SK-N-SH (cell line): ENCODE data around the gene LEFTY1. TPM values are rescaled to one million over a fixed set of nuclear protein-coding genes. Genes with fewer than 3 reads are reported as not detected.

Experiments used
- CTCF ChIA-PET: fragments of 300-600, 350-600 bp; formaldehyde crosslinking; extraction: SDS; loops from one replicate; lab custom pipeline; 2021; lab: Yijun Ruan, JAX
- POLR2A ChIA-PET: fragments of 350-600 bp; sonication (Branson Sonifier 250); formaldehyde crosslinking; extraction: SDS; loops from one replicate; lab custom pipeline; 2020; ENCODE audit warnings: antibody characterized with exemption, inconsistent platforms; lab: Yijun Ruan, JAX
- DNase-seq: peaks from one replicate; pipeline ENCODE4 v3.0.0; 2012
- H2AFZ ChIP-seq: fragments of 200-600 bp; sonication (generic); 2 replicates; pipeline ENCODE4 v1.8.1; 2016; ENCODE audit warnings: antibody characterized with exemption, mild to moderate bottlenecking, low read depth
- H3F3A ChIP-seq: fragments of 200-600 bp; sonication (generic); replicated peaks from 2 replicates; pipeline ENCODE3; 2016; ENCODE audit warnings: antibody characterized with exemption, mild to moderate bottlenecking; ENCODE audit not compliant: insufficient read depth
- H3K27ac ChIP-seq, 2 experiments: fragments of 200-500 bp in 1 of 2; fragments of 200-600 bp in 1 of 2; sonication (Bioruptor generic) in 1 of 2; sonication (generic), shearing (Covaris generic) in 1 of 2; 2 replicates each; pipeline versions ENCODE4 v1.5.1 to v1.6.1; 2014 to 2016; ENCODE audit warnings: low read depth in 2 of 2, inconsistent platforms in 1 of 2, low read length in 1 of 2, mild to moderate bottlenecking in 1 of 2, mixed read lengths in 1 of 2
- H3K27me3 ChIP-seq: fragments of 200-600 bp; sonication (generic), shearing (Covaris generic); 2 replicates; pipeline ENCODE4 v1.6.1; 2016; ENCODE audit warnings: mixed run types; ENCODE audit not compliant: insufficient read depth
- H3K36me3 ChIP-seq, 2 experiments: fragments of 200-500 bp in 1 of 2; fragments of 200-600 bp in 1 of 2; sonication (Bioruptor generic) in 1 of 2; sonication (generic) in 1 of 2; replicated peaks in 1 of 2; 2 replicates each; pipeline versions ENCODE3 to v1.5.1; 2014 to 2016; ENCODE audit warnings: low read length in 1 of 2, mild to moderate bottlenecking in 1 of 2; ENCODE audit not compliant: insufficient read depth in 2 of 2, control insufficient read depth in 1 of 2
- H3K4me1 ChIP-seq, 2 experiments: fragments of 200-500 bp in 1 of 2; fragments of 200-600 bp in 1 of 2; sonication (Bioruptor generic) in 1 of 2; sonication (generic), shearing (Covaris generic) in 1 of 2; 2 replicates each; pipeline versions ENCODE4 v1.5.1 to v1.6.1; 2014 to 2016; ENCODE audit warnings: low read depth in 1 of 2, low read length in 1 of 2, mixed run types in 1 of 2; ENCODE audit not compliant: insufficient read depth in 2 of 2, control insufficient read depth in 1 of 2
- H3K4me2 ChIP-seq: fragments of 200-600 bp; sonication (generic), shearing (Covaris generic); 2 replicates; pipeline ENCODE4 v1.6.1; 2017; ENCODE audit warnings: mixed run types
- H3K4me3 ChIP-seq, 2 experiments: fragments of 200-500 bp in 1 of 2; fragments of 200-600 bp in 1 of 2; sonication (Bioruptor generic) in 1 of 2; sonication (generic), shearing (Covaris generic) in 1 of 2; 2 replicates each; pipeline versions ENCODE4 v1.5.1 to v1.8.1; 2014 to 2016; ENCODE audit warnings: low read depth in 2 of 2, inconsistent platforms in 1 of 2, low read length in 1 of 2, mild to moderate bottlenecking in 1 of 2, mixed read lengths in 1 of 2, moderate library complexity in 1 of 2
- H3K79me2 ChIP-seq: fragments of 200-600 bp; sonication (generic); 2 replicates; pipeline ENCODE4 v1.8.1; 2017; ENCODE audit warnings: mild to moderate bottlenecking; ENCODE audit not compliant: insufficient read depth
- H3K9ac ChIP-seq: fragments of 200-600 bp; sonication (generic); 2 replicates; pipeline ENCODE4 v1.6.1; 2017; ENCODE audit warnings: mixed run types
- H3K9me2 ChIP-seq: fragments of 200-600 bp; sonication (generic); 2 replicates; pipeline ENCODE4 v1.6.1; 2017; ENCODE audit warnings: mixed run types
- H3K9me3 ChIP-seq: fragments of 200-600 bp; sonication (generic); 2 replicates; pipeline ENCODE4 v1.6.1; 2017; ENCODE audit warnings: mixed run types, mild to moderate bottlenecking, moderate library complexity
- H4K20me1 ChIP-seq: fragments of 200-600 bp; sonication (generic); 2 replicates; pipeline ENCODE4 v1.6.1; 2017; ENCODE audit warnings: mild to moderate bottlenecking, mixed run types; ENCODE audit not compliant: insufficient read depth
- CHD2 ChIP-seq: fragments of 150-350 bp; IDR thresholded peaks from 2 replicates; pipeline ENCODE4 v1.6.1; 2018; ENCODE audit warnings: low read length; ENCODE audit not compliant: partially characterized antibody
- FOSL2 ChIP-seq: IDR thresholded peaks from 2 replicates; pipeline ENCODE4 v1.4.0; 2012; ENCODE audit warnings: low read depth, mild to moderate bottlenecking, moderate library complexity, borderline replicate concordance
- MEF2A ChIP-seq: IDR thresholded peaks from 2 replicates; pipeline ENCODE4 v1.4.0; 2012; ENCODE audit warnings: low read depth, borderline replicate concordance
- TEAD4 ChIP-seq: IDR thresholded peaks from 2 replicates; pipeline ENCODE4 v1.4.0; 2012; ENCODE audit warnings: mild to moderate bottlenecking, borderline replicate concordance; ENCODE audit not compliant: insufficient read depth
- WGBS: methylation state at CpG from one replicate; pipeline ENCODE4 v1.1.6; 2017; ENCODE audit warnings: low lambda C conversion rate; 5-methylcytosine and 5-hydroxymethylcytosine counted together
- polyA plus RNA-seq, 3 experiments: library from polyadenylated mRNA; depleted of rRNA; stranded (reverse); fragments of >200 nt; gene quantifications; 2 replicates each; pipeline ENCODE4 v1.2.3, GENCODE V29; 2012
- TF ChIP-seq, protein P1 (sequence below): IDR thresholded peaks from 2 replicates; pipeline ENCODE4 v1.4.0; 2012; ENCODE audit warnings: low read depth
- TF ChIP-seq, protein P2 (sequence below): IDR thresholded peaks from 2 replicates; pipeline ENCODE4; 2012
- TF ChIP-seq, protein P3 (sequence below): fragments of 150-350 bp; IDR thresholded peaks from 2 replicates; pipeline ENCODE4 v1.6.1; 2017; ENCODE audit warnings: antibody characterized with exemption, low read length, low read depth, borderline replicate concordance
- TF ChIP-seq, protein P4 (sequence below): IDR thresholded peaks from 2 replicates; pipeline ENCODE4 v1.4.0; 2012; ENCODE audit warnings: low read depth, borderline replicate concordance
- TF ChIP-seq, protein P5 (sequence below): IDR thresholded peaks from 2 replicates; pipeline ENCODE4 v1.4.0; 2012; ENCODE audit warnings: low read depth, borderline replicate concordance

LEFTY1 gene
- polyA plus RNA-seq, 1 of the 3 experiments (the other 2 are of a cell fraction) = 0.07 TPM

DNA sequence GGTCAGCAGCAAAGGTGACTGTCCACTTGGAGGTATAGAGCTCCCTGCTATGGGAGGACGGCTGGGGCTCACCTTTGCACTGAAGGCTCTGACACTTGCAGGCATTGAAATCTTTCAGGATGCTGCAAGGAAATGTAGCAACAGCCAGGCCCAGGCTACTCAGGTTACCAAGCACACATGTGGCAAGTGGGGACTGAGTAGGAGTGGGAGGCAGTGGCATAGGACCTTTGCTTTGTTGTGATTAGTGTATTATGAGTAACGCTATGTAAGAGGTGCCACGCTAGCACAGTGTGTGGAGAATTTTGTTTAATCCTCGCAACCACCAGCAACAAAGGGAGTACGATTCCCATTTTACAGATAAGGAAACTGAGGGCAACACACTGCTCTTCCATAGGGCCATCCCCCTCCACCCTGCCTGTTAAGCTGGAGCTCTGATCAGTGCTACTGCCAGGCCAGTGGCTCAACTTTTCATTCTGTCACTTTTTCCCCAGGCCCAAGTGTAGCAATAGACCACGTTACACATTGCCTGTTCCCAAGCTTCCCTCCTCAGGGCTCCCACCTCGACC, 28.0 kb downstream of the LEFTY1 start (continued):
- no peak for TF ChIP-seq TEAD4
- no peak for TF ChIP-seq CHD2
- TF ChIP-seq, all 33 proteins: peak for 0

DNA sequence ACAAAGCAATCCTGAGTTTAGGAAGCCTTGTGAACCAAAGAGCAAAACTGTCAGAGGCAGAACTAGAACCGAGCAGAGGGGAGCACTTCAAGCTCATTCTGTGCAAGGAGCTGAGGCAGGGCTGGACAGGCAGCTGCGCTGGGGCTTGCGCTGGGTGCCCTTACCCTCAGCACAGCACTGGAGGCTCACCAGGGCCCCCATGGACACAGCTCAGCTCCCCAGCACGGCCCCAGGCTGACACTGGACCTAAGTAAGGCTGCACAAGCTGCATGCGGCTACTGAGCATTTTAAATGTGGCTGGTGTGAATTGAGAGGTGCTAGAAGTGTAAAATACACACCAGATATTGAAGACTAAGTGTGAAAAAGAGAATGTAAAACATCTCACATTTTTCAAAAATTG, 28.8 kb downstream of the LEFTY1 start:
- ChIA-PET POLR2A (no interaction called here), CTCF (interaction anchor here (1.1 to 3.1 kb wide), 5 partner anchors 14 to 385 kb away, joined by 3 to 11 read pairs (median 4); no protein-coding TSS in a partner anchor)
- H3K4me2 ChIP-seq = no peak overlapping the region
- no peaks in the 10 kb centered on the region for H3K79me2 ChIP-seq
- H3K9me2 ChIP-seq = no peaks in the 10 kb centered on the region
- H3K36me3 ChIP-seq = peaks cover 0 to 16% of the 10 kb centered on the region in 2 experiments
- no peak overlapping the region for H3K27ac ChIP-seq
- no peaks in the 10 kb centered on the region for H3K9me3 ChIP-seq
- TF ChIP-seq, protein P1, sequence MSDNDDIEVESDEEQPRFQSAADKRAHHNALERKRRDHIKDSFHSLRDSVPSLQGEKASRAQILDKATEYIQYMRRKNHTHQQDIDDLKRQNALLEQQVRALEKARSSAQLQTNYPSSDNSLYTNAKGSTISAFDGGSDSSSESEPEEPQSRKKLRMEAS = no peak
- TF ChIP-seq, protein P2, sequence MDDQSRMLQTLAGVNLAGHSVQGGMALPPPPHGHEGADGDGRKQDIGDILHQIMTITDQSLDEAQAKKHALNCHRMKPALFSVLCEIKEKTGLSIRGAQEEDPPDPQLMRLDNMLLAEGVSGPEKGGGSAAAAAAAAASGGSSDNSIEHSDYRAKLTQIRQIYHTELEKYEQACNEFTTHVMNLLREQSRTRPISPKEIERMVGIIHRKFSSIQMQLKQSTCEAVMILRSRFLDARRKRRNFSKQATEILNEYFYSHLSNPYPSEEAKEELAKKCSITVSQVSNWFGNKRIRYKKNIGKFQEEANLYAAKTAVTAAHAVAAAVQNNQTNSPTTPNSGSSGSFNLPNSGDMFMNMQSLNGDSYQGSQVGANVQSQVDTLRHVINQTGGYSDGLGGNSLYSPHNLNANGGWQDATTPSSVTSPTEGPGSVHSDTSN = no peak
- TF ChIP-seq MEF2A (no peak), FOSL2 (no peak)
- TF ChIP-seq, protein P3, sequence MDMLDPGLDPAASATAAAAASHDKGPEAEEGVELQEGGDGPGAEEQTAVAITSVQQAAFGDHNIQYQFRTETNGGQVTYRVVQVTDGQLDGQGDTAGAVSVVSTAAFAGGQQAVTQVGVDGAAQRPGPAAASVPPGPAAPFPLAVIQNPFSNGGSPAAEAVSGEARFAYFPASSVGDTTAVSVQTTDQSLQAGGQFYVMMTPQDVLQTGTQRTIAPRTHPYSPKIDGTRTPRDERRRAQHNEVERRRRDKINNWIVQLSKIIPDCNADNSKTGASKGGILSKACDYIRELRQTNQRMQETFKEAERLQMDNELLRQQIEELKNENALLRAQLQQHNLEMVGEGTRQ = no peak
- TF ChIP-seq, protein P4, sequence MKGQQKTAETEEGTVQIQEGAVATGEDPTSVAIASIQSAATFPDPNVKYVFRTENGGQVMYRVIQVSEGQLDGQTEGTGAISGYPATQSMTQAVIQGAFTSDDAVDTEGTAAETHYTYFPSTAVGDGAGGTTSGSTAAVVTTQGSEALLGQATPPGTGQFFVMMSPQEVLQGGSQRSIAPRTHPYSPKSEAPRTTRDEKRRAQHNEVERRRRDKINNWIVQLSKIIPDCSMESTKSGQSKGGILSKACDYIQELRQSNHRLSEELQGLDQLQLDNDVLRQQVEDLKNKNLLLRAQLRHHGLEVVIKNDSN = no peak
- TF ChIP-seq, protein P5, sequence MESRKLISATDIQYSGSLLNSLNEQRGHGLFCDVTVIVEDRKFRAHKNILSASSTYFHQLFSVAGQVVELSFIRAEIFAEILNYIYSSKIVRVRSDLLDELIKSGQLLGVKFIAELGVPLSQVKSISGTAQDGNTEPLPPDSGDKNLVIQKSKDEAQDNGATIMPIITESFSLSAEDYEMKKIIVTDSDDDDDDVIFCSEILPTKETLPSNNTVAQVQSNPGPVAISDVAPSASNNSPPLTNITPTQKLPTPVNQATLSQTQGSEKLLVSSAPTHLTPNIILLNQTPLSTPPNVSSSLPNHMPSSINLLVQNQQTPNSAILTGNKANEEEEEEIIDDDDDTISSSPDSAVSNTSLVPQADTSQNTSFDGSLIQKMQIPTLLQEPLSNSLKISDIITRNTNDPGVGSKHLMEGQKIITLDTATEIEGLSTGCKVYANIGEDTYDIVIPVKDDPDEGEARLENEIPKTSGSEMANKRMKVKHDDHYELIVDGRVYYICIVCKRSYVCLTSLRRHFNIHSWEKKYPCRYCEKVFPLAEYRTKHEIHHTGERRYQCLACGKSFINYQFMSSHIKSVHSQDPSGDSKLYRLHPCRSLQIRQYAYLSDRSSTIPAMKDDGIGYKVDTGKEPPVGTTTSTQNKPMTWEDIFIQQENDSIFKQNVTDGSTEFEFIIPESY = no peak
- TF ChIP-seq, all 33 proteins: peak for 0
- Histone ChIP-seq H2AFZ (no peak overlapping the region), H3F3A (peaks cover 10% of the 10 kb centered on the region), H3K27me3 (no peaks in the 10 kb centered on the region), H3K9ac (no peak overlapping the region), H3K4me1 (peaks cover 0 to 9% of the 10 kb centered on the region in 2 experiments; a peak in 1 of 4 replicates), H4K20me1 (no peaks in the 10 kb centered on the region), H3K4me3 (no peak overlapping the region)
- no peak for DNase-seq
- WGBS = 93% methylated on average over 3 of the region's 5 CpGs
